ENCODE measurements around the gene KCND3.

Gene KCND3

GRCh38 chr1:111863401-111863800, 126.1 kb downstream of the KCND3 start:
- H3K4me1 ChIP-seq (ENCODE audit: insufficient read depth, low read length, poor library complexity, severe bottlenecking): peaks cover 5% of the 10 kb centered on the region
- no peak overlapping the region for H2AFZ ChIP-seq (ENCODE audit: low read length)
- TF ChIP-seq EZH2phosphoT487 (IDR thresholded peaks at IDR 0.05; ENCODE audit: borderline replicate concordance): no peak
- no peak for TF ChIP-seq CTCF (conservative IDR thresholded peaks at IDR 0.05; ENCODE audit: low read length)
- no peaks in the 10 kb centered on the region for H3K9me2 ChIP-seq (replicated peaks; ENCODE audit: low read depth, low read length)
- H3K9me3 ChIP-seq (ENCODE audit: insufficient read depth, low read depth, low read length): no peaks in the 10 kb centered on the region
- no peaks in the 10 kb centered on the region for H3K79me2 ChIP-seq (ENCODE audit: insufficient read depth, low read length)
- no peaks in the 10 kb centered on the region for H3K27me3 ChIP-seq (ENCODE audit: insufficient read depth, low read length, poor library complexity, severe bottlenecking)
- no peaks in the 10 kb centered on the region for H3K36me3 ChIP-seq (ENCODE audit: insufficient read depth, low read length)
- no peak overlapping the region for H3K9ac ChIP-seq (ENCODE audit: low read depth, low read length, poor library complexity, severe bottlenecking)
- H3K4me3 ChIP-seq (ENCODE audit: low read length, poor library complexity, severe bottlenecking): no peak overlapping the region
- H3K4me2 ChIP-seq (ENCODE audit: low read depth, low read length, poor library complexity, severe bottlenecking): no peak overlapping the region
- no peaks in the 10 kb centered on the region for H3F3A ChIP-seq (ENCODE audit: low read depth)
- no peaks in the 10 kb centered on the region for H4K20me1 ChIP-seq (ENCODE audit: insufficient read depth, low read length, poor library complexity, severe bottlenecking)

DNA sequence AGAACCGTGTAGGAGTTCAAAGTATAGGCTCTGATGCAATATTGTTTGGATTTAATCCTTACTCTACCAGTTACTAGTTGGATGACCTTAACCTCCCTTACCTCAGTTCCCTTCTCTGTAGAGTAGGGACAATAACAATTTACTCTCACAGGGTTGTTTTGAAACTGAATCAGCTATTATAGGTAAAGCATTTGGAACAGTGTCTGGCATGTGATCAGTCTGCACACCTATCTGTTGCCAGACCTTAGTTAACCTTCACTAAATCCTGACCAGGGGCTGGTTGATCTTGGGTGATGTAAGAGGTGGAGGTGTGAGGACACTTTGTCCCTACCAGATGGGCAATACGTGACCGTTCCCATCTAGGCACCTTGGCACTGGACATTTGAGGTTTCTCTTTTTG, 126.9 kb downstream of the KCND3 start:
- Histone ChIP-seq H3K4me1 (ENCODE audit: insufficient read depth, low read length, poor library complexity, severe bottlenecking) (peaks cover 5% of the 10 kb centered on the region), H3K36me3 (ENCODE audit: insufficient read depth, low read length) (no peaks in the 10 kb centered on the region), H3K9ac (ENCODE audit: low read depth, low read length, poor library complexity, severe bottlenecking) (no peak overlapping the region), H3K27me3 (ENCODE audit: insufficient read depth, low read length, poor library complexity, severe bottlenecking) (no peaks in the 10 kb centered on the region), H2AFZ (ENCODE audit: low read length) (no peak overlapping the region), H4K20me1 (ENCODE audit: insufficient read depth, low read length, poor library complexity, severe bottlenecking) (no peaks in the 10 kb centered on the region), H3K9me2 (replicated peaks; ENCODE audit: low read depth, low read length) (no peaks in the 10 kb centered on the region), H3K4me3 (ENCODE audit: low read length, poor library complexity, severe bottlenecking) (no peak overlapping the region), H3K9me3 (ENCODE audit: insufficient read depth, low read depth, low read length) (no peaks in the 10 kb centered on the region), H3K79me2 (ENCODE audit: insufficient read depth, low read length) (no peaks in the 10 kb centered on the region), H3K4me2 (ENCODE audit: low read depth, low read length, poor library complexity, severe bottlenecking) (no peak overlapping the region), H3F3A (ENCODE audit: low read depth) (no peaks in the 10 kb centered on the region)
- TF ChIP-seq EZH2phosphoT487 (IDR thresholded peaks at IDR 0.05; ENCODE audit: borderline replicate concordance) (no peak), CTCF (conservative IDR thresholded peaks at IDR 0.05; ENCODE audit: low read length) (no peak)

- TF ChIP-seq EZH2phosphoT487 (IDR thresholded peaks at IDR 0.05; ENCODE audit: borderline replicate concordance) (no peak), CTCF (conservative IDR thresholded peaks at IDR 0.05; ENCODE audit: low read length) (no peak)
- Histone ChIP-seq H3K27me3 (ENCODE audit: insufficient read depth, low read length, poor library complexity, severe bottlenecking) (no peaks in the 10 kb centered on the region), H3K9me3 (ENCODE audit: insufficient read depth, low read depth, low read length) (no peaks in the 10 kb centered on the region), H3K4me2 (ENCODE audit: low read depth, low read length, poor library complexity, severe bottlenecking) (no peak overlapping the region), H3K9ac (ENCODE audit: low read depth, low read length, poor library complexity, severe bottlenecking) (no peak overlapping the region), H4K20me1 (ENCODE audit: insufficient read depth, low read length, poor library complexity, severe bottlenecking) (no peaks in the 10 kb centered on the region), H2AFZ (ENCODE audit: low read length) (no peak overlapping the region), H3K9me2 (replicated peaks; ENCODE audit: low read depth, low read length) (no peaks in the 10 kb centered on the region), H3K79me2 (ENCODE audit: insufficient read depth, low read length) (no peaks in the 10 kb centered on the region), H3K4me3 (ENCODE audit: low read length, poor library complexity, severe bottlenecking) (no peak overlapping the region), H3K4me1 (ENCODE audit: insufficient read depth, low read length, poor library complexity, severe bottlenecking) (peaks cover 5% of the 10 kb centered on the region), H3K36me3 (ENCODE audit: insufficient read depth, low read length) (no peaks in the 10 kb centered on the region), H3F3A (ENCODE audit: low read depth) (no peaks in the 10 kb centered on the region)
These were observed 127.9 kb downstream of the KCND3 start for GRCh38 chr1:111861523-111861922.
